Heart left ventricle (tissue), 16 donors: ENCODE data around the gene CYTH4. TPM values are rescaled to one million over a fixed set of nuclear protein-coding genes. Genes with fewer than 3 reads are reported as not detected.

Source experiments
- ATAC-seq, 4 donors: fragments of 200-7000 bp; cut with Tn5 transposase; one replicate each; pipeline ENCODE4 v1.9.1; 2020 to 2022; ENCODE audit warnings: moderate library complexity in 4 of 4, mild to moderate bottlenecking in 3 of 4, moderate number of reproducible peaks in 1 of 4
- DNase-seq, 5 donors: peaks; one replicate each; pipeline ENCODE4 v3.0.0-alpha.2; 2020
- H3K27ac ChIP-seq, 12 donors: fragments of 200-600 bp; sonication (generic) in 4 of 12; one replicate each; pipeline versions ENCODE4 v1.5.0 to v1.8.0; 2016 to 2022; ENCODE audit warnings: mild to moderate bottlenecking in 2 of 12
- H3K27me3 ChIP-seq, 9 donors: fragments of 200-600 bp; sonication (generic) in 2 of 9; one replicate each; pipeline versions ENCODE4 v1.5.1 to v1.8.0; 2016 to 2022; ENCODE audit warnings: mild to moderate bottlenecking in 3 of 9
- H3K36me3 ChIP-seq, 9 donors: fragments of 200-600 bp; sonication (generic) in 2 of 9; one replicate each; pipeline versions ENCODE4 v1.5.0 to v1.8.0; 2018 to 2022; ENCODE audit warnings: mild to moderate bottlenecking in 2 of 9
- H3K4me1 ChIP-seq, 12 donors: fragments of 200-600 bp; sonication (generic) in 4 of 12; one replicate each; pipeline versions ENCODE4 v1.5.0 to v1.8.0; 2016 to 2022; ENCODE audit warnings: mild to moderate bottlenecking in 3 of 12
- H3K4me3 ChIP-seq, 12 donors: fragments of 200-600 bp; sonication (generic) in 4 of 12; one replicate each; pipeline versions ENCODE4 v1.5.0 to v1.8.0; 2017 to 2022; ENCODE audit warnings: mild to moderate bottlenecking in 9 of 12, moderate library complexity in 4 of 12
- H3K9me3 ChIP-seq, 12 donors: fragments of 200-600 bp; sonication (generic) in 4 of 12; one replicate each; pipeline versions ENCODE4 v1.5.0 to v1.8.0; 2016 to 2022; ENCODE audit warnings: mild to moderate bottlenecking in 1 of 12
- POLR2A ChIP-seq, 2 donors: fragments of 450-650 bp; IDR thresholded peaks; one replicate each; pipeline ENCODE4 v1.6.1; 2017; ENCODE audit warnings: antibody characterized with exemption in 2 of 2, mild to moderate bottlenecking in 2 of 2, moderate library complexity in 2 of 2
- WGBS, 4 donors: extraction: QIAGEN DNeasy Blood & Tissue Kit in 2 of 4; methylation state at CpG; one replicate each; pipeline versions ENCODE4 v1.1.5 to v1.1.7; 2013 to 2018; 5-methylcytosine and 5-hydroxymethylcytosine counted together
- intact Hi-C, 10 donors: fragments of 100-400 bp; cut with DNase I; formaldehyde crosslinking; loops; one replicate each; pipeline versions ENCODE4 v1.11.1 to v1.14.2; 2022
- polyA plus RNA-seq, 2 donors: library from polyadenylated mRNA; stranded (reverse); fragments of 200-250 nt; gene quantifications; one replicate each; pipeline ENCODE4 v1.2.3, GENCODE V29; 2013
- total RNA-seq, 9 donors: library from RNA; depleted of rRNA in 2 of 9; stranded (reverse); fragments of >200 nt in 2 of 9; fragmentation: NEBNext Ultra II Directional in 3 of 9; extraction: Animal tissue kit (Norgen Biotek cat#: 25700) in 3 of 9; gene quantifications; one replicate each; pipeline versions ENCODE4 v1.1.0 to v1.2.4, GENCODE V29; 2016 to 2023
- TF ChIP-seq, protein P1 (sequence below), 12 donors: fragments of 200-600 bp; sonication (generic) in 4 of 12; IDR thresholded peaks; one replicate each; pipeline versions ENCODE4 v1.5.0 to v1.8.0; 2018 to 2022; ENCODE audit warnings: antibody characterized with exemption in 12 of 12, mild to moderate bottlenecking in 5 of 12
- donor health status: ischemic (EF 13 %, LVEDD 7.1; RV severe dilation, severe dysfunction).
- donor health status: healthy with polysubstance abuse.
- donor health status: DM: no; HTN: yes; CAD: no.
- donor health status: DM: no; HTN: no; CAD: no.
- donor health status: ischemic (EF 25% LVEDD 6.9; RV normal size, moderate dysfunction).
- donor health status: ischemic (EF 25% LVEDD 5.7; RV mildly dilated, moderate dysfunction).
- donor health status: healthy.
- donor health status: DM: yes; HTN: yes; CAD: no.
- donor health status: ischemic (EF 35%, LVEDD 5.7; RV mildly dilated, moderate dysfunction).
- donor health status: nonischemic (EF 11% LVEDD 7.7; RV severe dilation, severe dysfunction).
- donor health status: DM: yes; HTN: yes; CAD: no.
- donor health status: PGD.
- donor health status: ischemic (EF 29% LVEDD 5.4; RV normal size, mild dysfunction).
- donor health status: nonischemic (EF 23%, LVEDD 6.1; RV moderate dilation, normal function).

CYTH4 gene
- total and polyA plus RNA-seq, 11 donors = 2.4 to 57.8 (median 4.3) TPM

DNA sequence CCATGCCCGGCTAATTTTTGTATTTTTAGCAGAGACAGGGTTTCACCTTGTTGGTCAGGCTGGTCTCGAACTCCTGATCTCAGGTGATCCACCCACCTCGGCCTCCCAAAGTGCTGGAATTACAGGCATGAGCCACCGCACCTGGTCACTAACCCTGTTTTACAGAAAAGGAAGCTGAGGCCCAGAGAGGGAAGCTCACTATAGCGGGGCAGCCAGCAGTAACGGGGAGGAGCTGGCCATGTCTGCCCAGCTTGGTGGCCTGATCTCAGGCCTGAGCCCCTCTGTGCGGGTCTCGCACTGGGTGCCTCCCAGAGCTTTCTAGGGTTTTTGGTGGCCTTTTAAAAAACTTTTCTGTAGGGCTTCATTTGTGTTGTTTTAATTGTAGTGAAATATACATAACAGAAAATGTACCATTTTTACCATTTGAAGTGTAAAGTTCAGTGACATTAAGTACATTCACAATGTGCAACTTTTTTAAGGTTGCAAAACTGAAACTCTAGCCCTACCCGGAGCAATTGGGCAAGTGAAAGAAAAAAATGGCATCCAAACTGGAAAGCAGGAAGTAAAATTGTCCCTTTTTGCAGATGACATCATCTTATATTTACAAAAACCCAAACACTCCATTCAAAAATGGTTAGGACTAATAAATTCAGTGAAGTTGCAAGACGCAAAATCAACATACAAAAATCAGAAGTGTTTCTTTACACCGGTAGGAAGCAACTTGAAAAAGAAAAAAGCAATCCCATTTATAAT lies 14.5 kb upstream of the CYTH4 start:
- ATAC-seq (no peak), DNase-seq (peak in 1 of 5 donors; percentile 6)
- TF ChIP-seq, protein P1, sequence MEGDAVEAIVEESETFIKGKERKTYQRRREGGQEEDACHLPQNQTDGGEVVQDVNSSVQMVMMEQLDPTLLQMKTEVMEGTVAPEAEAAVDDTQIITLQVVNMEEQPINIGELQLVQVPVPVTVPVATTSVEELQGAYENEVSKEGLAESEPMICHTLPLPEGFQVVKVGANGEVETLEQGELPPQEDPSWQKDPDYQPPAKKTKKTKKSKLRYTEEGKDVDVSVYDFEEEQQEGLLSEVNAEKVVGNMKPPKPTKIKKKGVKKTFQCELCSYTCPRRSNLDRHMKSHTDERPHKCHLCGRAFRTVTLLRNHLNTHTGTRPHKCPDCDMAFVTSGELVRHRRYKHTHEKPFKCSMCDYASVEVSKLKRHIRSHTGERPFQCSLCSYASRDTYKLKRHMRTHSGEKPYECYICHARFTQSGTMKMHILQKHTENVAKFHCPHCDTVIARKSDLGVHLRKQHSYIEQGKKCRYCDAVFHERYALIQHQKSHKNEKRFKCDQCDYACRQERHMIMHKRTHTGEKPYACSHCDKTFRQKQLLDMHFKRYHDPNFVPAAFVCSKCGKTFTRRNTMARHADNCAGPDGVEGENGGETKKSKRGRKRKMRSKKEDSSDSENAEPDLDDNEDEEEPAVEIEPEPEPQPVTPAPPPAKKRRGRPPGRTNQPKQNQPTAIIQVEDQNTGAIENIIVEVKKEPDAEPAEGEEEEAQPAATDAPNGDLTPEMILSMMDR (IDR thresholded peaks at IDR 0.05) = no peak
- TF ChIP-seq POLR2A (IDR thresholded peaks at IDR 0.05) = no peak
- peak overlapping the region in 5 of 12 donors; percentile 33 to 61 (median 44) for H3K4me3 ChIP-seq
- H3K9me3 ChIP-seq = peaks cover 0 to 17% (median 12%) of the 10 kb centered on the region in 12 donors
- H3K36me3 ChIP-seq = no peaks in the 10 kb centered on the region
- peaks cover 0 to 34% (median 2%) of the 10 kb centered on the region in 9 donors for H3K27me3 ChIP-seq
- peak overlapping the region in 3 of 12 donors; percentile 5 to 94 (median 52) for H3K27ac ChIP-seq
- 66 to 77% (median 73%) methylated on average over 11 of the region's 11 CpGs for WGBS, 4 donors
- peaks cover 0 to 60% (median 0%) of the 10 kb centered on the region in 12 donors for H3K4me1 ChIP-seq
- intact Hi-C loops = loop anchor here in 2 of 10 donors (5.0 to 10.0 kb wide), 2 partner anchors 103 to 189 kb away; no protein-coding TSS in a partner anchor

DNA sequence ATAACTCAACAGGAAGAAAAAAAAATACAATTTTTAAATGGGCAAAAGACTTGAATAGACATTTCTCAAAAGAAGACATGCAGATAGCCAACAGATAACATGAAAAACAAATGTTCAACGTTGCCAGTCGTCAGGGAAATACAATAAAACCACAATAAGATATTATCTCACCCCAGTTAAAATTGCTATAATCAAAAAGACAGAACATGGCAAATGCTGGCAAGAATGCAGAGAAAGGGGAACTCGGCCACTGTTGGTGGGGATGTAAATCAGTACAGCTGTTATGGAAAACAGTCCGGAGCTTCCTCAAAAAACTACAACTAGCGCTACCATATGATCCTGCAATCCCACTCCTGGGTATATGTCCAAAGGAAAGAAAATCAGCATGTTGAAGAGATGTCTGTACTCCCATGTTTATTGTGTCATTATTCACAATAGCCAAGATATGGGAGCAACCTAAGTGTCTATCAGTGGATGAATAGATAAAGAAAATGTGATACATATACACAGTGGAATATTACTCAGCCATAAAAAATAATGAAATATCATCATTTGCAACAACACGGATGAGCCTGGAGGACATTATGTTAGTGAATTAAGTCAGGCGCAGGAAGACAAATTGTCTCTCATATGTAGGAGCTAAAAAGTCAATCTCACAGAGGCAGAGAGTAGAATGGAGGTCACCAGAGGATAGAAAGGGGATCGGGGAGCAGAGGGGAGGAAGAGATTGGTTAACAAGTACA lies 12.2 kb upstream of the CYTH4 start:
- Histone ChIP-seq H3K9me3 (no peaks in the 10 kb centered on the region), H3K27ac (peak overlapping the region in 4 of 12 donors; percentile 6 to 94 (median 36)), H3K36me3 (no peaks in the 10 kb centered on the region), H3K27me3 (peaks cover 0 to 52% (median 2%) of the 10 kb centered on the region in 9 donors), H3K4me1 (peaks cover 0 to 81% (median 0%) of the 10 kb centered on the region in 12 donors), H3K4me3 (no peak overlapping the region)
- TF ChIP-seq, protein P1 (IDR thresholded peaks at IDR 0.05) = no peak
- TF ChIP-seq POLR2A (IDR thresholded peaks at IDR 0.05) = no peak
- intact Hi-C loops = loop anchor here in 2 of 10 donors (5.0 to 10.0 kb wide), 2 partner anchors 105 to 187 kb away; no protein-coding TSS in a partner anchor
- peak in 1 of 4 donors; percentile 44 for ATAC-seq
- DNase-seq = no peak
- 74 to 79% (median 75%) methylated on average over 8 of the region's 8 CpGs for WGBS, 4 donors

- ATAC-seq (peak in 3 of 4 donors; percentile 43 to 63 (median 60)), DNase-seq (peak in 1 of 5 donors; percentile 32)
- 65 to 72% (median 70%) methylated on average over 8 of the region's 8 CpGs for WGBS, 4 donors
- no peak for TF ChIP-seq POLR2A (IDR thresholded peaks at IDR 0.05)
- TF ChIP-seq, protein P1 (IDR thresholded peaks at IDR 0.05) = no peak
- intact Hi-C loops = no loop called here
- Histone ChIP-seq H3K4me3 (no peak overlapping the region), H3K27me3 (peaks cover 0 to 53% (median 2%) of the 10 kb centered on the region in 9 donors), H3K9me3 (no peaks in the 10 kb centered on the region), H3K4me1 (peaks cover 0 to 88% (median 0%) of the 10 kb centered on the region in 12 donors), H3K36me3 (no peaks in the 10 kb centered on the region), H3K27ac (peak overlapping the region in 4 of 12 donors; percentile 6 to 94 (median 27))
Measured at GRCh38 chr22:37270928-37271650, 11.2 kb upstream of the CYTH4 start.
